CD4-positive, alpha-beta T cell treated with Interleukin-12 subunit alpha and Interleukin-12 subunit beta, for 1 hour (primary cell): Measurements from ENCODE around the gene HIVEP3.

Experiments
- DNase-seq: peaks from one replicate; pipeline ENCODE4 v3.0.0-alpha.2; 2020

Gene HIVEP3

GRCh38 chr1:41677620-41678019, 241.1 kb downstream of the HIVEP3 start:
- no peak for DNase-seq

- DNase-seq = no peak
These were observed 243.3 kb downstream of the HIVEP3 start for GRCh38 chr1:41675401-41675800.

GRCh38 chr1:41674522-41674921, 244.2 kb downstream of the HIVEP3 start:
- DNase-seq = no peak

- DNase-seq = peak; percentile 61
These were observed 244.9 kb downstream of the HIVEP3 start for GRCh38 chr1:41673806-41674205.

GRCh38 chr1:41673378-41673777, 245.3 kb downstream of the HIVEP3 start:
- peak; percentile 72 for DNase-seq

- no peak for DNase-seq
These were observed 245.9 kb downstream of the HIVEP3 start for GRCh38 chr1:41672641-41673361.

GRCh38 chr1:41672173-41672572, 246.5 kb downstream of the HIVEP3 start:
- no peak for DNase-seq

- DNase-seq = no peak
These were observed 247.5 kb downstream of the HIVEP3 start for GRCh38 chr1:41671116-41671755.

GRCh38 chr1:41670217-41670957, 248.3 kb downstream of the HIVEP3 start:
- no peak for DNase-seq

- DNase-seq = no peak
These were observed 249.8 kb downstream of the HIVEP3 start for GRCh38 chr1:41668967-41669366.

- DNase-seq = no peak
These were observed 250.6 kb downstream of the HIVEP3 start for GRCh38 chr1:41668054-41668660.

GRCh38 chr1:41666981-41667631, 251.6 kb downstream of the HIVEP3 start:
- peak; percentile 75 for DNase-seq

- DNase-seq = no peak
These were observed 252.5 kb downstream of the HIVEP3 start for GRCh38 chr1:41665962-41666917.

- no peak for DNase-seq
These were observed 253.7 kb downstream of the HIVEP3 start for GRCh38 chr1:41664861-41665640.

GRCh38 chr1:41663671-41664400, 254.9 kb downstream of the HIVEP3 start:
- DNase-seq = no peak

GRCh38 chr1:41662765-41663437, 255.8 kb downstream of the HIVEP3 start:
- no peak for DNase-seq

- peak; percentile 85 for DNase-seq
These were observed 256.5 kb downstream of the HIVEP3 start for GRCh38 chr1:41662061-41662764.

GRCh38 chr1:41661428-41662060, 257.2 kb downstream of the HIVEP3 start:
- no peak for DNase-seq
